Measurements from ENCODE around the gene CPZ.
"Not testable (repeated sequence)": the region's sequence is repeated elsewhere in the genome, so short reads cannot be mapped to it uniquely, and the experiment has no call there.

GRCh38 chr4:8621135-8621534 lies 28.6 kb downstream of the CPZ start:
- TF ChIP-seq POLR2A, CTCF (IDR thresholded peaks at IDR 0.05): not testable (repeated sequence)

All from heart left ventricle (tissue), 13 donors.